Trophoblast cell (in vitro differentiated cells and primary cell): ENCODE data around the gene WEE1.

Experiments used
- DNase-seq, 2 donors: peaks; one replicate each; pipeline ENCODE4 v3.0.0-alpha.2; 2016
- H2AFZ ChIP-seq: 2 replicates; pipeline ENCODE4 v1.6.1; 2013; ENCODE audit warnings: low read length, moderate library complexity, mild to moderate bottlenecking; ENCODE audit not compliant: insufficient read depth, poor library complexity
- H2AK5ac ChIP-seq: 2 replicates; pipeline ENCODE4 v1.6.1; 2013; ENCODE audit warnings: mild to moderate bottlenecking, low read length
- H2BK120ac ChIP-seq: 2 replicates; pipeline ENCODE4 v1.6.1; 2013; ENCODE audit warnings: low read length, mild to moderate bottlenecking, moderate library complexity; ENCODE audit not compliant: insufficient read depth, poor library complexity
- H2BK12ac ChIP-seq: 2 replicates; pipeline ENCODE4 v1.6.1; 2013; ENCODE audit warnings: mild to moderate bottlenecking, low read length, moderate library complexity
- H2BK5ac ChIP-seq: 2 replicates; pipeline ENCODE4 v1.6.1; 2013; ENCODE audit warnings: low read length, low read depth, moderate library complexity, mild to moderate bottlenecking; ENCODE audit not compliant: poor library complexity
- H3K14ac ChIP-seq: 2 replicates; pipeline ENCODE4 v1.6.1; 2013; ENCODE audit warnings: mild to moderate bottlenecking, low read length
- H3K18ac ChIP-seq: 2 replicates; pipeline ENCODE4 v1.6.1; 2013; ENCODE audit warnings: mild to moderate bottlenecking, low read length
- H3K23ac ChIP-seq: 2 replicates; pipeline ENCODE4 v1.6.1; 2013; ENCODE audit warnings: low read length
- H3K27ac ChIP-seq: 2 replicates; pipeline ENCODE4 v1.5.1; 2013; ENCODE audit warnings: low read depth, mild to moderate bottlenecking, inconsistent platforms, low read length, moderate library complexity
- H3K27me3 ChIP-seq: 2 replicates; pipeline ENCODE4 v1.6.1; 2013; ENCODE audit warnings: inconsistent platforms, mild to moderate bottlenecking, low read length, moderate library complexity; ENCODE audit not compliant: insufficient read depth
- H3K36me3 ChIP-seq, 2 experiments: 1 replicate in 1 of 2; 2 replicates in 1 of 2; pipeline ENCODE4 v1.6.1; 2013; ENCODE audit warnings: low read length in 2 of 2, mild to moderate bottlenecking in 2 of 2, moderate library complexity in 1 of 2; ENCODE audit not compliant: insufficient read depth in 2 of 2, control insufficient read depth in 1 of 2
- H3K4ac ChIP-seq: 2 replicates; pipeline ENCODE4 v1.6.1; 2013; ENCODE audit warnings: low read depth, mild to moderate bottlenecking, low read length, moderate library complexity
- H3K4me1 ChIP-seq, 2 experiments: 1 replicate in 1 of 2; 2 replicates in 1 of 2; pipeline ENCODE4 v1.6.1; 2013; ENCODE audit warnings: low read length in 2 of 2, mild to moderate bottlenecking in 2 of 2, moderate library complexity in 1 of 2; ENCODE audit not compliant: insufficient read depth in 2 of 2, control insufficient read depth in 1 of 2
- H3K4me2 ChIP-seq: 2 replicates; pipeline ENCODE4 v1.6.1; 2013; ENCODE audit warnings: inconsistent platforms, mild to moderate bottlenecking, low read length, moderate library complexity
- H3K4me3 ChIP-seq: 2 replicates; pipeline ENCODE4 v1.5.1; 2013; ENCODE audit warnings: mild to moderate bottlenecking, low read depth, low read length, inconsistent platforms
- H3K79me1 ChIP-seq: one replicate; pipeline ENCODE4 v1.6.1; 2013; ENCODE audit warnings: low read length
- H3K79me2 ChIP-seq: 2 replicates; pipeline ENCODE4 v1.6.1; 2013; ENCODE audit warnings: low read length, mild to moderate bottlenecking; ENCODE audit not compliant: control insufficient read depth, insufficient read depth, poor library complexity
- H3K9ac ChIP-seq: 2 replicates; pipeline ENCODE4 v1.6.1; 2013; ENCODE audit warnings: mild to moderate bottlenecking, low read length
- H3K9me3 ChIP-seq: 2 replicates; pipeline ENCODE4 v1.6.1; 2013; ENCODE audit warnings: low read depth, mild to moderate bottlenecking, control low read depth, inconsistent platforms, low read length; ENCODE audit not compliant: insufficient read depth
- H4K12ac ChIP-seq: 2 replicates; pipeline ENCODE4 v1.6.1; 2013; ENCODE audit warnings: low read depth, mild to moderate bottlenecking, low read length, moderate library complexity
- H4K8ac ChIP-seq: 2 replicates; pipeline ENCODE4 v1.6.1; 2013; ENCODE audit warnings: low read depth, mild to moderate bottlenecking, low read length, moderate library complexity
- H4K91ac ChIP-seq: one replicate; pipeline ENCODE4 v1.6.1; 2013; ENCODE audit warnings: low read depth, mild to moderate bottlenecking, low read length, moderate library complexity
- WGBS: extraction: QIAGEN DNeasy Blood & Tissue Kit; methylation state at CpG from one replicate; pipeline ENCODE4 v1.1.7; 2013; ENCODE audit warnings: missing lambda C conversion rate; ENCODE audit not compliant: insufficient read length, insufficient coverage; ENCODE audit errors: extremely low coverage; 5-methylcytosine and 5-hydroxymethylcytosine counted together

WEE1 gene

DNA sequence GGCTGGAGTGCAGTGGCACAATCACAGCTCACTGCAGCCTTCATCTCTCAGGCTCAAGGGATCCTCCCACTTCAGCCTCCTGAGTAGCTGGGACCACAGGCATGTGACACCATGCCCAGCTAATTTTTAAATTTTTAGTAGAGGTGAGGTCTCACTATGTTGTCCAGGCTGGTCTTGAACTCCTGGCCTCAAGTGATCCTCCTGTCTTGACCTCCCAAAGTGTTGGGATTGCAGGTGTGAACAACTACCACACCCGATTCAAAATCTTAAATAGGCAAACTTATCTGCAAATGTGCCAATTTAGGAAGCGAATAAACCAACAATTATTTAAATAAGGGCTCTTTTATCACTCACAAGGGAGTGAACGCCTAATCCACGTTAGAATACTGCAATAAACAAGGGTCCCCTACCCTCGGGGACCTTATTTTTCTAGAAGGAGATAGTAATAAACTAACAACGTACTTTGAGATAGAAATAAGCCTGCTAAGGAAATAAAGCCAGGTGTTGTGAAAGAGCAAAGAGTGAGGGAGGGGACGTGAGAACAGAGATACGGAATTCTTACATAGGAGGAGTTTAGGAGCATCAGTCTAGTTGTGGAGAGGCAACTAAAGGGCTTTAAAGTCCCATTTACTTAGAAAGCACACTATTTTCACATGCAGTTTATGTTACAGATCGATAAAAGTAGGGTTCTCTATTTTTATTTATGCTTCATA, 3.0 kb upstream of the WEE1 start:
- H3K4me1 ChIP-seq, result peaks cover 15 to 18% of the 10 kb centered on the region in 2 experiments
- H3K9ac ChIP-seq, result no peak overlapping the region
- no peak overlapping the region for H2BK5ac ChIP-seq
- peak overlapping the region; percentile 52 for H2BK120ac ChIP-seq
- no peak overlapping the region for H3K27ac ChIP-seq
- H3K36me3 ChIP-seq, result no peaks in the 10 kb centered on the region
- H3K23ac ChIP-seq, result no peak overlapping the region
- WGBS, result no CpG with 5 or more reads among the region's 9 CpGs
- no peak overlapping the region for H2AFZ ChIP-seq
- H3K18ac ChIP-seq, result peak overlapping the region; percentile 44
- H3K79me2 ChIP-seq, result peaks cover 22% of the 10 kb centered on the region
- H2BK12ac ChIP-seq, result peak overlapping the region; percentile 80
- peak overlapping the region; percentile 21 for H4K8ac ChIP-seq
- no peak overlapping the region for H3K4me2 ChIP-seq
- H3K4me3 ChIP-seq, result no peak overlapping the region
- H3K9me3 ChIP-seq, result no peaks in the 10 kb centered on the region
- H3K27me3 ChIP-seq, result no peaks in the 10 kb centered on the region
- no peak overlapping the region for H2AK5ac ChIP-seq
- H4K12ac ChIP-seq, result no peak overlapping the region
- no peak overlapping the region for H4K91ac ChIP-seq
- H3K14ac ChIP-seq, result peak overlapping the region; percentile 21
- peak in 1 of 2 donors; percentile 54 for DNase-seq
- peaks cover 53% of the 10 kb centered on the region for H3K79me1 ChIP-seq
- no peak overlapping the region for H3K4ac ChIP-seq

GRCh38 chr11:9571071-9571762, 2.3 kb upstream of the WEE1 start:
- no peak overlapping the region for H3K27ac ChIP-seq
- DNase-seq, result peak in 1 of 2 donors; percentile 31
- peak overlapping the region; percentile 49 for H3K14ac ChIP-seq
- no peak overlapping the region for H3K4me3 ChIP-seq
- no CpG with 5 or more reads among the region's 8 CpGs for WGBS
- no peaks in the 10 kb centered on the region for H3K27me3 ChIP-seq
- no peak overlapping the region for H2AFZ ChIP-seq
- H2BK12ac ChIP-seq, result peak overlapping the region; percentile 79
- H3K36me3 ChIP-seq, result no peaks in the 10 kb centered on the region
- no peak overlapping the region for H3K18ac ChIP-seq
- H3K79me1 ChIP-seq, result peaks cover 52% of the 10 kb centered on the region
- H4K8ac ChIP-seq, result no peak overlapping the region
- H3K9me3 ChIP-seq, result no peaks in the 10 kb centered on the region
- H3K4ac ChIP-seq, result peak overlapping the region; percentile 55
- peak overlapping the region; percentile 64 for H2AK5ac ChIP-seq
- peak overlapping the region; percentile 65 for H2BK120ac ChIP-seq
- H3K9ac ChIP-seq, result no peak overlapping the region
- H4K12ac ChIP-seq, result no peak overlapping the region
- peak overlapping the region; percentile 33 for H2BK5ac ChIP-seq
- no peak overlapping the region for H3K23ac ChIP-seq
- peak overlapping the region; percentile 70 for H4K91ac ChIP-seq
- peaks cover 13 to 16% of the 10 kb centered on the region in 2 experiments for H3K4me1 ChIP-seq
- no peak overlapping the region for H3K4me2 ChIP-seq
- H3K79me2 ChIP-seq, result peaks cover 22% of the 10 kb centered on the region

DNA sequence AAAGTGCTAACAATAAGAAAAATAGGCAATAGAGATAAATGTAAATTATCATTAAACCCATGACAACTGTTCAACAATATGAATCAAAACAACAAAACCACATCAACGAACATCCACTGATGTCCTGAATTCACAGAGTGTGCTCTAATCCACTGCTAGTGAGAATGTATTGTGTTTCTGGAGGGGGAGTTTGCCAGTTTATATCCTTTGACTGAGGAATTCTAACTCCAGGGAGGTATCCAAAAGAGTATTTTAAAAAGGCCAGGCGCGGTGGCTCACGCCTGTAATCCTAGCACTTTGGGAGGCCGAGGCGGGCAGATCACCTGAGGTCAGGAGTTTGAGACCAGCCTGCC, 1.7 kb upstream of the WEE1 start:
- Histone ChIP-seq H2AK5ac (peak overlapping the region; percentile 50), H3K27me3 (no peaks in the 10 kb centered on the region), H2BK120ac (peak overlapping the region; percentile 53), H3K27ac (peak overlapping the region; percentile 95), H3K23ac (no peak overlapping the region), H3K79me2 (peaks cover 22% of the 10 kb centered on the region), H3K4ac (no peak overlapping the region), H3K79me1 (peaks cover 48% of the 10 kb centered on the region), H3K4me3 (no peak overlapping the region), H2BK5ac (peak overlapping the region; percentile 78), H3K36me3 (no peaks in the 10 kb centered on the region), H3K4me1 (peaks cover 13 to 16% of the 10 kb centered on the region in 2 experiments), H3K14ac (peak overlapping the region; percentile 62), H4K8ac (peak overlapping the region; percentile 71), H3K18ac (no peak overlapping the region), H2AFZ (no peak overlapping the region), H4K91ac (peak overlapping the region; percentile 89), H4K12ac (no peak overlapping the region), H3K4me2 (peak overlapping the region; percentile 95), H3K9ac (no peak overlapping the region), H2BK12ac (peak overlapping the region; percentile 50), H3K9me3 (no peaks in the 10 kb centered on the region)
- peak in 1 of 2 donors; percentile 35 for DNase-seq
- WGBS, result no CpG with 5 or more reads among the region's 6 CpGs

GRCh38 chr11:9573775-9574621, 528 bp downstream of the WEE1 start:
- Histone ChIP-seq H3K14ac (peak overlapping the region; percentile 82), H2BK12ac (no peak overlapping the region), H2AFZ (peak overlapping the region; percentile 26), H3K36me3 (peaks cover 2% of the 10 kb centered on the region in 2 experiments), H3K27me3 (no peaks in the 10 kb centered on the region), H3K23ac (no peak overlapping the region), H4K12ac (peak overlapping the region; percentile 55), H2BK5ac (peak overlapping the region; percentile 83), H3K9ac (peak overlapping the region; percentile 100), H2AK5ac (peak overlapping the region; percentile 87), H3K4ac (peak overlapping the region; percentile 97), H4K8ac (peak overlapping the region; percentile 79), H3K4me2 (peak overlapping the region; percentile 86), H2BK120ac (peak overlapping the region; percentile 49), H3K79me1 (peaks cover 38% of the 10 kb centered on the region), H3K4me1 (peaks cover 8 to 9% of the 10 kb centered on the region in 2 experiments), H3K79me2 (peaks cover 17% of the 10 kb centered on the region), H3K18ac (peak overlapping the region; percentile 76), H4K91ac (peak overlapping the region; percentile 70), H3K9me3 (no peaks in the 10 kb centered on the region), H3K27ac (peak overlapping the region; percentile 89), H3K4me3 (peak overlapping the region; percentile 99)
- WGBS, result no CpG with 5 or more reads among the region's 122 CpGs
- DNase-seq, result peak in 1 of 2 donors; percentile 21
